ENCODE data around the gene GPR52.

GPR52 gene

DNA sequence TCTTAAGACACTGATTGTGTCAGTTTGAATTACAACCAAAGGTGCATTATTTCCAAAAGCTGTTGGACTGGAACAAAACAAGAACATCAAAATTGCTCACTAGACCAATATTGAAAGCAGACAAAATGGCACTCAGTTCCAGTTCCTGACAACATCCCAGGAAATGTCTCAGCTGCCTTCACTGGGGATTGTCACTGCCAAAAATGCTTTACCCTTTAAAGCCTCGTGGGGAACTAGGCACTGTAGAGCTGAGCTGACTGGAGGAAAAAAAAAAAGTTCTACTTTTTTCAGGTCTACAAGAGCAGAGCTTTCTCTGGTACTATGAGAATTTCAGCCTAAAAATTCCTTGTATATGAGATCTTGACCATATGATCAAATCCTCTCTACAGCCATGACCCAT lies 21.9 kb downstream of the GPR52 start:
- DNase-seq, result no peak

DNA sequence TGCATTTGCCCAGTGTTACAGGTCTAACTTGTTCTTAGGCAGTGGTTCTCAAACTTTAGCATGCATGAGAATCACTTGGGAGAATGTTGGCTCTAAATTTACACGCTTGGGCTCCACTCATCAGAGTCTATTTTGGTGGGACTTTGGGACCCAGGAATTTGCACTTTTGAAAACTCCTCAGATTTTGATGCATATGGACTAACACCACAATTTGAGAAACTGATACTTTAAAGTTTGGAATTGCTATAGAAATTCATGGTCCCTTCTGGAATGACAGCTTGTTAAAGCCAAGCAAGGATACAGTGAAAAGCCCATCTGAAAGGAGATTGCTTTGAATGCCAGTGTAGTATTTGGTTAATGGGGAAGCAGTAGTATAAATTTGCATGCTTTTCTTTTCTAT lies 31.5 kb downstream of the GPR52 start:
- no peak for DNase-seq

GRCh38 chr1:174480324-174480723 lies 32.6 kb downstream of the GPR52 start:
- DNase-seq, result no peak

GRCh38 chr1:174491606-174492005 lies 43.8 kb downstream of the GPR52 start:
- DNase-seq, result no peak

GRCh38 chr1:174497478-174497877 lies 49.7 kb downstream of the GPR52 start:
- no peak for DNase-seq
